ENCODE measurements around the gene INTS7.

Gene INTS7, protein sequence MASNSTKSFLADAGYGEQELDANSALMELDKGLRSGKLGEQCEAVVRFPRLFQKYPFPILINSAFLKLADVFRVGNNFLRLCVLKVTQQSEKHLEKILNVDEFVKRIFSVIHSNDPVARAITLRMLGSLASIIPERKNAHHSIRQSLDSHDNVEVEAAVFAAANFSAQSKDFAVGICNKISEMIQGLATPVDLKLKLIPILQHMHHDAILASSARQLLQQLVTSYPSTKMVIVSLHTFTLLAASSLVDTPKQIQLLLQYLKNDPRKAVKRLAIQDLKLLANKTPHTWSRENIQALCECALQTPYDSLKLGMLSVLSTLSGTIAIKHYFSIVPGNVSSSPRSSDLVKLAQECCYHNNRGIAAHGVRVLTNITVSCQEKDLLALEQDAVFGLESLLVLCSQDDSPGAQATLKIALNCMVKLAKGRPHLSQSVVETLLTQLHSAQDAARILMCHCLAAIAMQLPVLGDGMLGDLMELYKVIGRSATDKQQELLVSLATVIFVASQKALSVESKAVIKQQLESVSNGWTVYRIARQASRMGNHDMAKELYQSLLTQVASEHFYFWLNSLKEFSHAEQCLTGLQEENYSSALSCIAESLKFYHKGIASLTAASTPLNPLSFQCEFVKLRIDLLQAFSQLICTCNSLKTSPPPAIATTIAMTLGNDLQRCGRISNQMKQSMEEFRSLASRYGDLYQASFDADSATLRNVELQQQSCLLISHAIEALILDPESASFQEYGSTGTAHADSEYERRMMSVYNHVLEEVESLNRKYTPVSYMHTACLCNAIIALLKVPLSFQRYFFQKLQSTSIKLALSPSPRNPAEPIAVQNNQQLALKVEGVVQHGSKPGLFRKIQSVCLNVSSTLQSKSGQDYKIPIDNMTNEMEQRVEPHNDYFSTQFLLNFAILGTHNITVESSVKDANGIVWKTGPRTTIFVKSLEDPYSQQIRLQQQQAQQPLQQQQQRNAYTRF

DNA sequence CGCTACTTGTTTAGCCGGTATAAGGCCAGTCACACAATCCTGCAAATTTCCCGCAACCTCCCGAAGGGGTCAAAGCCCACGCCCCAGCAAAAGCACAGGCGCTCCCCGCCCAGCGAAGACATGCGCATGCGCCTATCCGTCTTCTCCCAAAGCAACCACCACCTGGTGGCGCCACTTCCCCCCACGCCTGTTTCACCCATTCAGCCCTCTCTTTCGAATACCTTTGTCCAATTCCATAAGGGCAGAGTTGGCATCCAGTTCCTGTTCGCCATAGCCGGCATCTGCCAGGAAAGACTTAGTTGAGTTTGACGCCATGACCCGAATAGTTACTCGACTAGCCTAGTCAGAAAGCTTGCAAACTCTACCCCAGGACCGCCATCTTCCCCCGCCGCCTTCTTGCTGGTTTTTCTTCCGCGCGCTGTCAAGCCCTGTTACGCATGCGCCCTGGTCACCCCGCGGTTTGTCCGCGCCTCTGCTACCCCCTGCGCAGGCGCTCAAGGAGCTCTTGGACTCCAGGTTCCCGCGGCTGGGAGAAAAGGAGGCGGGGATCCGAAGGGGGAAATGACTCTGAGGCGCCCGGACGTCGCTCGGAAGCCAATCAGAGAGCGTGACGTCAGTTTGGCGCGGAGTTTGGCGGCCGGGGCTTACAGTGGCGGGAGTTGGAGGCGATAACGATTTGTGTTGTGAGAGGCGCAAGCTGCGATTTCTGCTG lies at the start of gene INTS7, which contains the start of gene DTL:
Gene INTS7 (minus strand): TSS at position 435 of the 712 bp plus-strand sequence. CDS start 120 bp downstream, at position 315.
Gene DTL (plus strand): TSS at position 626 of the 712 bp plus-strand sequence. CDS start 143 bp downstream, outside the sequence.
- no peaks in the 10 kb centered on the region for H3K27me3 Mint-ChIP-seq (ENCODE audit: low read depth)
- H3K9me3 Mint-ChIP-seq, result no peaks in the 10 kb centered on the region
- H3K4me3 Mint-ChIP-seq, result peak within 1 kb of the TSS; percentile 86
- peak within 1 kb of the TSS; percentile 90 for H3K27ac Mint-ChIP-seq
- H3K4me1 Mint-ChIP-seq (ENCODE audit: low read depth), result peaks cover 56% of the 10 kb centered on the region
- H3K36me3 Mint-ChIP-seq (ENCODE audit: low read depth), result peaks cover 18% of the 10 kb centered on the region

DNA sequence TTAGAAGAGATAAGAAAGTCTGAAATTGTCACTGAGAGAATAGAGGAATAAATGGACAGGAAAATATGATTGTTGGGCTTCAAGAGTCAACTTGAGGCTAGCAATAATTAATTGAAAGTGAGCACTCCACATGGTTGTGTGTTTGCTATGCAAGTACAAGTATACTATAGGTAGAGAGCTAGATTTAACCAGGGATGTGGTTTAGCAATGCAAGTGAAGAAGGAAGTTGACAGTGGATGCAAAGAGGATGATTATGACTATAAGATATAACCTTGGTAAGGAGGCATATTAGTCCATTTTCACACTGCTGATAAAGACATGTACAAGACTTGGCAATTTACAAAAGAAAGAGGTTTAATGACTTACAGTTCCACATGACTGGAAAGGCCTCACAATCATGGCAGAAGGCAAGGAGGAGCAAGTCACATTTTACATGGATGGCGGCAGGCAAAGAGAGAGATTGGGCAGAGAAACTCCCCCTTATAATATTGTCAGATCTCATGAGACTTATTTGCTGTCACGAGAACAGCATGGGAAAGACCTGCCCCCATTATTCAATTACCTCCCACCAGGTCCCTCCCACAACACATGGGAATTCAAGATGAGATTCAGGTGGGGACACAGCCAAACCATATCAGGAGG lies 47.5 kb upstream of the INTS7 start:
- Mint-ChIP-seq H3K27me3 (ENCODE audit: low read depth) (no peaks in the 10 kb centered on the region), H3K36me3 (ENCODE audit: low read depth) (peaks cover 21% of the 10 kb centered on the region), H3K4me3 (no peak overlapping the region), H3K9me3 (no peaks in the 10 kb centered on the region), H3K27ac (no peak overlapping the region), H3K4me1 (ENCODE audit: low read depth) (peaks cover 2% of the 10 kb centered on the region)

GRCh38 chr1:212078826-212079225 lies 43.5 kb upstream of the INTS7 start:
- Mint-ChIP-seq H3K9me3 (no peaks in the 10 kb centered on the region), H3K36me3 (ENCODE audit: low read depth) (peaks cover 19% of the 10 kb centered on the region), H3K27me3 (ENCODE audit: low read depth) (no peaks in the 10 kb centered on the region), H3K4me3 (no peak overlapping the region), H3K4me1 (ENCODE audit: low read depth) (peaks cover 3% of the 10 kb centered on the region), H3K27ac (no peak overlapping the region)

GRCh38 chr1:212077028-212077427 lies 41.7 kb upstream of the INTS7 start:
- Mint-ChIP-seq H3K27ac (no peak overlapping the region), H3K4me1 (ENCODE audit: low read depth) (peaks cover 3% of the 10 kb centered on the region), H3K4me3 (no peak overlapping the region), H3K36me3 (ENCODE audit: low read depth) (peaks cover 25% of the 10 kb centered on the region), H3K27me3 (ENCODE audit: low read depth) (no peaks in the 10 kb centered on the region), H3K9me3 (no peaks in the 10 kb centered on the region)

GRCh38 chr1:212074856-212075255 lies 39.5 kb upstream of the INTS7 start:
- Mint-ChIP-seq H3K9me3 (no peaks in the 10 kb centered on the region), H3K4me1 (ENCODE audit: low read depth) (peaks cover 6% of the 10 kb centered on the region), H3K27ac (no peak overlapping the region), H3K36me3 (ENCODE audit: low read depth) (peaks cover 35% of the 10 kb centered on the region), H3K27me3 (ENCODE audit: low read depth) (no peaks in the 10 kb centered on the region), H3K4me3 (no peak overlapping the region)

GRCh38 chr1:212074313-212074712 lies 39.0 kb upstream of the INTS7 start:
- Mint-ChIP-seq H3K4me1 (ENCODE audit: low read depth) (peaks cover 6% of the 10 kb centered on the region), H3K4me3 (no peak overlapping the region), H3K36me3 (ENCODE audit: low read depth) (peaks cover 37% of the 10 kb centered on the region), H3K27me3 (ENCODE audit: low read depth) (no peaks in the 10 kb centered on the region), H3K27ac (no peak overlapping the region), H3K9me3 (no peaks in the 10 kb centered on the region)

GRCh38 chr1:212073490-212073889 lies 38.1 kb upstream of the INTS7 start:
- Mint-ChIP-seq H3K4me1 (ENCODE audit: low read depth) (peaks cover 6% of the 10 kb centered on the region), H3K4me3 (no peak overlapping the region), H3K27me3 (ENCODE audit: low read depth) (no peaks in the 10 kb centered on the region), H3K27ac (no peak overlapping the region), H3K36me3 (ENCODE audit: low read depth) (peaks cover 37% of the 10 kb centered on the region), H3K9me3 (no peaks in the 10 kb centered on the region)

- Mint-ChIP-seq H3K36me3 (ENCODE audit: low read depth) (peaks cover 43% of the 10 kb centered on the region), H3K9me3 (no peaks in the 10 kb centered on the region), H3K4me1 (ENCODE audit: low read depth) (peaks cover 6% of the 10 kb centered on the region), H3K27me3 (ENCODE audit: low read depth) (no peaks in the 10 kb centered on the region), H3K4me3 (no peak overlapping the region), H3K27ac (no peak overlapping the region)
Measured at GRCh38 chr1:212072047-212072446, 36.7 kb upstream of the INTS7 start.

- H3K4me3 Mint-ChIP-seq, result no peak overlapping the region
- H3K9me3 Mint-ChIP-seq, result no peaks in the 10 kb centered on the region
- peaks cover 6% of the 10 kb centered on the region for H3K4me1 Mint-ChIP-seq (ENCODE audit: low read depth)
- H3K36me3 Mint-ChIP-seq (ENCODE audit: low read depth), result peaks cover 41% of the 10 kb centered on the region
- peak overlapping the region; percentile 54 for H3K27ac Mint-ChIP-seq
- H3K27me3 Mint-ChIP-seq (ENCODE audit: low read depth), result no peaks in the 10 kb centered on the region
Measured at GRCh38 chr1:212070720-212071302, 35.5 kb upstream of the INTS7 start.

DNA sequence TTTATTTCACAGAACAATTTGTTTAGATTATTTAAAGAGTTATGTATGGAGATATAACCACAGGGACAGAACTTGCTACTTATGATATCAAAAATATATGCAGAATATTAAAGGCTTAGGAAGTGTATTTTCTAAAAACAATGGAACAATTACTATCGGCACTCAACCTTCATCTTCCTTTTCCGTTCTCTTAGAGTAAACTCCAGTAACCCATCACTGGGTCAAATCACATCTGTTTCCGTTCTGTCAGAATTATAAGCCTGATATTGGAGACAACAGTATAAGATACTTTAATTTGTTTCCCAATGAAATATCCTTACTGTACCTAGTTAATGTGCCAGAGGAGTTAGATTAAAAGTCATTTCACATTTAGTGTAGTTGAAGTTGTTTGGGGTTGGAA lies 32.4 kb upstream of the INTS7 start:
- Mint-ChIP-seq H3K36me3 (ENCODE audit: low read depth) (peaks cover 40% of the 10 kb centered on the region), H3K9me3 (no peaks in the 10 kb centered on the region), H3K4me3 (no peak overlapping the region), H3K27ac (no peak overlapping the region), H3K27me3 (ENCODE audit: low read depth) (no peaks in the 10 kb centered on the region), H3K4me1 (ENCODE audit: low read depth) (peaks cover 4% of the 10 kb centered on the region)

- peaks cover 2% of the 10 kb centered on the region for H3K4me1 Mint-ChIP-seq (ENCODE audit: low read depth)
Measured at GRCh38 chr1:212062832-212063438, 27.6 kb upstream of the INTS7 start.

DNA sequence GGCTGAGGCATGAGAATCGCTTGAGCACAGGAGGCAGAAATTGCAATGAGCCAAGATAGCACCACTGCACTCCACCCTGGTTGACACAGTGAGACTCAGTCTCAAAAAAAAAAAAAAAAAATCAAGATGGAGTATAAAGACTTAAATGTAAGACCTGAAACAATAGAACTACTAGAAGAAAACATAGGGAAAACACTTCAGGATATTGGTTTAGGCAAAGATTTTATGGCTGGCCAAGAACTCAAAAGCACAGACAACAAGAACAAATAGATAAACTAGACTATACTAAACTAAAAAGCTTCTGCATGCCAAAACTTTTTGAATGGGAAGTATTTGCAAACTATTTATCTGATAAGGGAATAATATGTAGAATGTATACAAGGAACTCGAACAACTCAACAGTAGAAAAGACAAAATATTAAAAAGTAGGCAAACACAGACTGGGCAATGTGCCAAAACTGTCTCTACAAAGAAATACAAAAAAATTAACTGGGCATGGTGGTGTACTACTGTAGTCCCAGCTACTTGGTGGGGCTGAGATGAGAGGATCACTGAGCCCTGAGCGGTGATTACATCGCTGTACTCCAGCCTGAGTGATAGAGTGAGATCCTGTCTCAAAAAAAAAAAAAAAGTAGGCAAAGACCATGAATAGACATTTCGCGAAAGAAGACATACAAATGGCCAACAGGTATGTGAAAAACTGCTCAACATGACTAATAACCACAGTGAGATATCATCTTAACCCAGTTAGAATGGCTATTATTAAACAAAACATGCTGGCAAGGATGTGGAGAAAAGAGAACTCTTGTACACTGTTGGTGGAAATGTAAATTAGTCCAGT lies 25.5 kb upstream of the INTS7 start:
- no peak overlapping the region for H3K27ac Mint-ChIP-seq

More at GRCh38 chr1:212062832-212063438, 27.6 kb upstream of the INTS7 start:
- no peaks in the 10 kb centered on the region for H3K27me3 Mint-ChIP-seq (ENCODE audit: low read depth)
- H3K36me3 Mint-ChIP-seq (ENCODE audit: low read depth), result peaks cover 40% of the 10 kb centered on the region
- H3K27ac Mint-ChIP-seq, result no peak overlapping the region
- H3K9me3 Mint-ChIP-seq, result peaks cover 3% of the 10 kb centered on the region
- no peak overlapping the region for H3K4me3 Mint-ChIP-seq

More for the DNA sequence above, 25.5 kb upstream of the INTS7 start:
- no peak overlapping the region for H3K4me3 Mint-ChIP-seq
- H3K27me3 Mint-ChIP-seq (ENCODE audit: low read depth), result no peaks in the 10 kb centered on the region
- peaks cover 7% of the 10 kb centered on the region for H3K4me1 Mint-ChIP-seq (ENCODE audit: low read depth)
- peaks cover 50% of the 10 kb centered on the region for H3K36me3 Mint-ChIP-seq (ENCODE audit: low read depth)
- H3K9me3 Mint-ChIP-seq, result peaks cover 22% of the 10 kb centered on the region

All from T-helper 1 cell treated with Interleukin-12 subunit alpha and Interleukin-12 subunit beta and Interleukin-4 antibody, amounts not matched to agents 30 μg/mL and 1 μg/mL, for 36 hours (primary cell).